ENCODE data around the gene RPL7L1. TPM values are rescaled to one million over a fixed set of nuclear protein-coding genes. Genes with fewer than 3 reads are reported as not detected.

RPL7L1 gene
- total and polyA plus RNA-seq, 2 of the 13 experiments (the other 11 are each of a cell fraction or from before 2014, with no cell fraction given), result 51.6 to 179 TPM

DNA sequence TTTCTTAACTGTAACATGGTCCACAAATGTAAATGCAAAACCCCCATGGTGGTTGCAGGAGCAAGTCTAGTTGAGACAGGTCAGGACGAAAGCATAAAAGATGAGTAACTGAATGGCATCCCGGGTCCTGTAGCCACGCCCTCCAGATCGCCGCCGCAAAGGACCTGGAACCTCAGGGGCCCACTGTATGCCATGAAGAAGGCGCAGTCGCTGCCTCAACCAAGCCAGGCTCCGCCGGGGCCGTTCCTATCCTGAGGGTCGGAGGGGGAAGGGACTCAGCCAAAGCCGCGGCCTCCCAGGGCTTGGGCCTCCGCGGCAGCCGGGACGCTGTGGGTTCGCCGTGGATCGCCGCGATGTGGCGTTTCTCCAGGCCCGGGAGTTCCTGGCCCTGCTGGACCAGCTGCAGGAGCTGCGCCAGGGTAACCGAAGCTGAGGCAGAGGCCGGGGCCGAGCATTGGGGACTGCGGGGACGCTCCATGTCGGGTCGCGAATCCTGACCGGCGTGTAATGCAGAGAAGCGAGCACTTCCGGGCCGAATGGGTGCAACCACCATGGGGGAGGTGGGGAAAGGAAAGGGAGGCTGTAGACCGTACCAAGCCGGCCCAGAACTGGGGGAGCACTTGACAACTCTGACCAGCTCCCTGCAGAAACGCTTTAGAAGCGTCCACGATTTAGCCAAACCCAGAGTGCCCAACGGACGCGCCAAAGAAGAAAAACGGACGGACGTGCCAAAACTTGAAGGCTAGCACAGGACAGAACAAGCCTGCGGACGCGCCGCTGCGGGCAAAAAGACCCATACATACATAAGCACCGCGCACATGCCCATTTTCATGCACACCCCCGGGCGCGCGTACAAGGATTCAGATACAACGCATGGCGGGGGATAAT, 11.1 kb downstream of the RPL7L1 start (continued):
- TF ChIP-seq ZNF24 (IDR thresholded peaks at IDR 0.05), result 0 out of 2 replicates have a peak, but pooled peaks have one; percentile 40
- TF ChIP-seq ARNT (IDR thresholded peaks at IDR 0.05), result no peak
- peak; percentile 87 for TF ChIP-seq ZNF616 (CRISPR knock-in tag; IDR thresholded peaks at IDR 0.05; ENCODE audit: low read depth)
- TF ChIP-seq, protein P1, sequence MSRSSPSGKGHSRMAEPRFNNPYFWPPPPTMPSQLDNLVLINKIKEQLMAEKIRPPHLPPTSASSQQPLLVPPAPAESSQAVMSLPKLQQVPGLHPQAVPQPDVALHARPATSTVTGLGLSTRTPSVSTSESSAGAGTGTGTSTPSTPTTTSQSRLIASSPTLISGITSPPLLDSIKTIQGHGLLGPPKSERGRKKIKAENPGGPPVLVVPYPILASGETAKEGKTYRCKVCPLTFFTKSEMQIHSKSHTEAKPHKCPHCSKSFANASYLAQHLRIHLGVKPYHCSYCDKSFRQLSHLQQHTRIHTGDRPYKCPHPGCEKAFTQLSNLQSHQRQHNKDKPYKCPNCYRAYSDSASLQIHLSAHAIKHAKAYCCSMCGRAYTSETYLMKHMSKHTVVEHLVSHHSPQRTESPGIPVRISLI (CRISPR knock-in tag; IDR thresholded peaks at IDR 0.05; ENCODE audit: borderline replicate concordance), result peak; percentile 74; the same call in 1 of the 2 replicates
- TF ChIP-seq ZSCAN12 (CRISPR knock-in tag; IDR thresholded peaks at IDR 0.05), result no peak; the same call in 1 of the 2 replicates
- TF ChIP-seq ZFP1 (CRISPR knock-in tag; IDR thresholded peaks at IDR 0.05), result no peak; the same call in 1 of the 2 replicates
- TF ChIP-seq SIN3B (IDR thresholded peaks at IDR 0.05; ENCODE audit: low read length), result no peak
- no peak for TF ChIP-seq FOXA1 (IDR thresholded peaks at IDR 0.05)
- TF ChIP-seq FOXA1 (CRISPR knock-in tag; IDR thresholded peaks at IDR 0.05), result peak; percentile 8; the same call in 1 of the 2 replicates
- TF ChIP-seq ZNF225 (CRISPR knock-in tag; IDR thresholded peaks at IDR 0.05), result peak; percentile 97; the same call in 1 of the 2 replicates
- TF ChIP-seq, protein P2, sequence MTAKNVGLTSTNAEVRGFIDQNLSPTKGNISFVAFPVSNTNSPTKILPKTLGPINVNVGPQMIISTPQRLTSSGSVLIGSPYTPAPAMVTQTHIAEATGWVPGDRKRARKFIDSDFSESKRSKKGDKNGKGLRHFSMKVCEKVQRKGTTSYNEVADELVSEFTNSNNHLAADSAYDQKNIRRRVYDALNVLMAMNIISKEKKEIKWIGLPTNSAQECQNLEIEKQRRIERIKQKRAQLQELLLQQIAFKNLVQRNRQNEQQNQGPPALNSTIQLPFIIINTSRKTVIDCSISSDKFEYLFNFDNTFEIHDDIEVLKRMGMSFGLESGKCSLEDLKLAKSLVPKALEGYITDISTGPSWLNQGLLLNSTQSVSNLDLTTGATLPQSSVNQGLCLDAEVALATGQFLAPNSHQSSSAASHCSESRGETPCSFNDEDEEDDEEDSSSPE (CRISPR knock-in tag; IDR thresholded peaks at IDR 0.05), result no peak; the same call in 1 of the 2 replicates
- peak; percentile 65 for TF ChIP-seq GATAD2A (CRISPR knock-in tag; IDR thresholded peaks at IDR 0.05)
- TF ChIP-seq, protein P3, sequence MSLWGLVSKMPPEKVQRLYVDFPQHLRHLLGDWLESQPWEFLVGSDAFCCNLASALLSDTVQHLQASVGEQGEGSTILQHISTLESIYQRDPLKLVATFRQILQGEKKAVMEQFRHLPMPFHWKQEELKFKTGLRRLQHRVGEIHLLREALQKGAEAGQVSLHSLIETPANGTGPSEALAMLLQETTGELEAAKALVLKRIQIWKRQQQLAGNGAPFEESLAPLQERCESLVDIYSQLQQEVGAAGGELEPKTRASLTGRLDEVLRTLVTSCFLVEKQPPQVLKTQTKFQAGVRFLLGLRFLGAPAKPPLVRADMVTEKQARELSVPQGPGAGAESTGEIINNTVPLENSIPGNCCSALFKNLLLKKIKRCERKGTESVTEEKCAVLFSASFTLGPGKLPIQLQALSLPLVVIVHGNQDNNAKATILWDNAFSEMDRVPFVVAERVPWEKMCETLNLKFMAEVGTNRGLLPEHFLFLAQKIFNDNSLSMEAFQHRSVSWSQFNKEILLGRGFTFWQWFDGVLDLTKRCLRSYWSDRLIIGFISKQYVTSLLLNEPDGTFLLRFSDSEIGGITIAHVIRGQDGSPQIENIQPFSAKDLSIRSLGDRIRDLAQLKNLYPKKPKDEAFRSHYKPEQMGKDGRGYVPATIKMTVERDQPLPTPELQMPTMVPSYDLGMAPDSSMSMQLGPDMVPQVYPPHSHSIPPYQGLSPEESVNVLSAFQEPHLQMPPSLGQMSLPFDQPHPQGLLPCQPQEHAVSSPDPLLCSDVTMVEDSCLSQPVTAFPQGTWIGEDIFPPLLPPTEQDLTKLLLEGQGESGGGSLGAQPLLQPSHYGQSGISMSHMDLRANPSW (CRISPR knock-in tag; IDR thresholded peaks at IDR 0.05; ENCODE audit: borderline replicate concordance), result no peak; the same call in 1 of the 2 replicates
- 0 out of 2 replicates have a peak, but pooled peaks have one; percentile 67 for TF ChIP-seq ZNF850 (CRISPR knock-in tag; conservative IDR thresholded peaks at IDR 0.05)
- TF ChIP-seq, protein P4, sequence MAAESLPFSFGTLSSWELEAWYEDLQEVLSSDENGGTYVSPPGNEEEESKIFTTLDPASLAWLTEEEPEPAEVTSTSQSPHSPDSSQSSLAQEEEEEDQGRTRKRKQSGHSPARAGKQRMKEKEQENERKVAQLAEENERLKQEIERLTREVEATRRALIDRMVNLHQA (CRISPR knock-in tag; IDR thresholded peaks at IDR 0.05), result no peak
- TF ChIP-seq, protein P5, sequence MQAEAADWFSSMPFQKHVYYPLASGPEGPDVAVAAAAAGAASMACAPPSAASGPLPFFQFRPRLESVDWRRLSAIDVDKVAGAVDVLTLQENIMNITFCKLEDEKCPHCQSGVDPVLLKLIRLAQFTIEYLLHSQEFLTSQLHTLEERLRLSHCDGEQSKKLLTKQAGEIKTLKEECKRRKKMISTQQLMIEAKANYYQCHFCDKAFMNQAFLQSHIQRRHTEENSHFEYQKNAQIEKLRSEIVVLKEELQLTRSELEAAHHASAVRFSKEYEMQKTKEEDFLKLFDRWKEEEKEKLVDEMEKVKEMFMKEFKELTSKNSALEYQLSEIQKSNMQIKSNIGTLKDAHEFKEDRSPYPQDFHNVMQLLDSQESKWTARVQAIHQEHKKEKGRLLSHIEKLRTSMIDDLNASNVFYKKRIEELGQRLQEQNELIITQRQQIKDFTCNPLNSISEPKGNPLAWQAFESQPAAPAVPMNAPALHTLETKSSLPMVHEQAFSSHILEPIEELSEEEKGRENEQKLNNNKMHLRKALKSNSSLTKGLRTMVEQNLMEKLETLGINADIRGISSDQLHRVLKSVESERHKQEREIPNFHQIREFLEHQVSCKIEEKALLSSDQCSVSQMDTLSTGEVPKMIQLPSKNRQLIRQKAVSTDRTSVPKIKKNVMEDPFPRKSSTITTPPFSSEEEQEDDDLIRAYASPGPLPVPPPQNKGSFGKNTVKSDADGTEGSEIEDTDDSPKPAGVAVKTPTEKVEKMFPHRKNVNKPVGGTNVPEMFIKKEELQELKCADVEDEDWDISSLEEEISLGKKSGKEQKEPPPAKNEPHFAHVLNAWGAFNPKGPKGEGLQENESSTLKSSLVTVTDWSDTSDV (CRISPR knock-in tag; IDR thresholded peaks at IDR 0.05), result peak; percentile 95
- peak; percentile 94; the same call in 1 of the 2 replicates for TF ChIP-seq ZNF44 (CRISPR knock-in tag; IDR thresholded peaks at IDR 0.05)
- peak; percentile 49; the same call in 1 of the 2 replicates for TF ChIP-seq ZNF557 (CRISPR knock-in tag; IDR thresholded peaks at IDR 0.05)
- TF ChIP-seq, protein P6, sequence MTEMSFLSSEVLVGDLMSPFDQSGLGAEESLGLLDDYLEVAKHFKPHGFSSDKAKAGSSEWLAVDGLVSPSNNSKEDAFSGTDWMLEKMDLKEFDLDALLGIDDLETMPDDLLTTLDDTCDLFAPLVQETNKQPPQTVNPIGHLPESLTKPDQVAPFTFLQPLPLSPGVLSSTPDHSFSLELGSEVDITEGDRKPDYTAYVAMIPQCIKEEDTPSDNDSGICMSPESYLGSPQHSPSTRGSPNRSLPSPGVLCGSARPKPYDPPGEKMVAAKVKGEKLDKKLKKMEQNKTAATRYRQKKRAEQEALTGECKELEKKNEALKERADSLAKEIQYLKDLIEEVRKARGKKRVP (CRISPR knock-in tag; IDR thresholded peaks at IDR 0.05), result peak; percentile 75
- TF ChIP-seq SMARCC2 (IDR thresholded peaks at IDR 0.05), result no peak
- peak; percentile 98 for TF ChIP-seq SAFB2 (CRISPR knock-in tag; IDR thresholded peaks at IDR 0.05; ENCODE audit: borderline replicate concordance, low read depth)
